HPDE6-E6E7 (cell line): Measurements from ENCODE around the gene GPR155.
"Not testable (repeated sequence)": the region's sequence is repeated elsewhere in the genome, so short reads cannot be mapped to it uniquely, and the experiment has no call there.

Source experiments
- DNase-seq: peaks from one replicate; pipeline ENCODE4 v3.0.0; 2011; ENCODE audit warnings: missing footprints; ENCODE audit errors: extremely low spot score

Gene GPR155

DNA sequence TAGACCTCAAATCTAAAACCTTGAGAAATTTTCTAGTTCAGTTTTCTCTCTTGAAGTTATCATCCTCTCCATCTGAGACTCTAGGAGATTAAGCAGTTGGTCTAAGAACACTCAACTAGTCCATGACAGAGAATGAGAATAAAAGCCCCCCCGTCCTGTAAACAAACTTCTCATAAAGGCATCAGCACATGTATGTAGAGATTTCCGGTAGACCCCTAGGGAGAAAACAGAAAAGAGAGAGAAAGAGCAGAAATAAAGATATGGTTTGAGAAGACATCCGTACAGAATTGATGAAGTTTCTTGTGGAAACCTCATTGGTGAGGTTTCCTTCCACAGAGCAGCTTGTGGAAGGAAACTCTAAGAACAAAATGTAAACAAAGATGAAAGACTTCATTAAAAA lies 3.2 kb upstream of the GPR155 start:
- DNase-seq: no peak

DNA sequence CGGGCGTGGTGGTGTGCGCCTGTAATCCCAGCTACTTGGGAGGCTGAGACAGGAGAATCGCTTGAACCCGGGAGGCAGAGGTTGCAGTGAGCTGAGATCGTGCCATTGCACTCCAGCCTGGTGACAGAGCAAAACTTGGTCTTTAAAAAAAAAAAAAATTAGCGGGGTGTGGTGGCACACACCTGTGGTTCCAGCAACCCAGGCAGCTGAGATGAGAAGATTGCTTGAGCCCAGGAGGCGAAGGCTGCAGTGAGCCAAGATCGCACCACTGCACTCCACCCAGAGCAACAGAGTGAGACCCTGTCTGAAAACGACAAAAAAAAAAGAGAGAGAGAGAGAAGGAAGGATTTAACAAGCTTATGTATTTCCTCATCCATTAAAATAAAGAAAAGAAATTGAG lies 2.7 kb upstream of the GPR155 start:
- DNase-seq: not testable (repeated sequence)

- no peak for DNase-seq
These were observed 962 bp upstream of the GPR155 start for GRCh38 chr2:174487820-174488162.

- peak; percentile 97 for DNase-seq
These were observed 435 bp upstream of the GPR155 start for GRCh38 chr2:174487108-174487819.

DNA sequence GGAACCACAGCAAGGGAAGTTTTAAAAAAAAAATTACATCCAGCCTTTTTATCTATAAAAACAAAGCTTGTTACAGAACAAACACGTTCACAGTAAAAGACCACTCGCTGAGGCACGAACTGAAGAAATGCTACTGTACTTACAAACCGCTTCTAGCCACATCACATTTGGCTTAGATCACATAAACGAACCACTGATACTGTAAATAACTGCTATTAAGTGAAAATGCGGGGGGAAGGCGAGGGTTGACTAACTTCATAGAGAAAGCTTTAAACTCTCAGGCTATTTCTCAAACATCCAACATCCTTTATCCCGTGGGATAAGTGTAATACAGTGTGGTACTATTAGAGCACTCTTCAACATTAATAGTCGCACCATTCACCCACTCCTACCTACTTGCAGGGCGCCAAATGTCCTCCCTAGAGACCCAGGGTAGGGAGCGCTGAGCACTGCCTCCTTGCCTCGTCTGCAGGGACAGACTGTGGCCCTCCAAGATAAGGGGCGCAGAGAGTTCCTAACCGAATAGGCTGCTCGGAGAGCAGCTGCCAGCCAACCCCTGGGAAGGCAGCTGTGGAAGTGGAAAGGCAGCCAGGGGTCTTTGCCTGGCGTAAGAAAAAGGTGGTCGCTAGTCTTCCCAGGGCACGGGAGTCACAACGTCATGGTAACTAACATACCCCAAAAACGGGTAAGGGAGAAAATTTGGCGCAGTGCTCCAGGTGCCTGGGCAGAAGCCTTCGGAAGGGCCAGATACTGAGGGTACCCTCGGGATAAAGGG lies 854 bp downstream of the GPR155 start:
- peak; percentile 7 for DNase-seq

DNA sequence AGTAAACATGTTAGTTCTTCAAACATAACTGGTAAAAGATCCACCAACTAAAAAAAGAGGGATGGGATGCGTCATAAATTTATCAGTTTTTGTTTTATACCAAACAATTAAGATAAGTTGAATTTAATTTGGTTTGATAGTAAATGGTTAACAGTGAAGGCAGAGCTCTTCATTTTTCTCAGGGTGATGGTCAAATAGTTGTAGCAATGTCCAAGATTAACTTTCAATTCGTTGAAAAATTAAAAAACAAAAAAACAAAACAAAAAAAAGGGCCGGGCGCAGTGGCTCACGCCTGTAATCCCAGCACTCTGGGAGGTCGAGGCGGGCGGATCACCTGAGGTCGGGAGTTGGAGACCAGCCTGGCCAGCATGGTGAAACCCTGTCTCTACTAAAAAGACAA lies 1.8 kb downstream of the GPR155 start:
- not testable (repeated sequence) for DNase-seq

- DNase-seq: no peak
These were observed 2.3 kb downstream of the GPR155 start for GRCh38 chr2:174484573-174484972.

DNA sequence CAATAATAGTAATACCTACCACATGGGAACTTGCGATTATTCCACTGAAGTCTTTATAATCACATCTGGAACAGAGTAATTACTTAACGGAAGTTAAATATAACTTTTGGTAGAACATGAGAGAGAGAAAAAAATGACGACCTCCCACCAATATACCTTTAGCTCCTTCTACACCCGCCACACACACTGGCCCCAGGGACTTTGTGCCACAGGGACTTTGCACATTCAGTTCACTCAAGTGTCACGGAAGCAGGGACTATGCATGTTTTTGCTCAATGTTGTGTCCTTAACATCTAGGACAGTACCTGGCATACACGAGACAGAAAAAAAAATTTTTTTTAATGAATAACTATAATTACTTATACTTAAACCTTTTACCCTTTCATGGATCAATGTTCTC lies 4.0 kb downstream of the GPR155 start:
- DNase-seq: no peak

DNA sequence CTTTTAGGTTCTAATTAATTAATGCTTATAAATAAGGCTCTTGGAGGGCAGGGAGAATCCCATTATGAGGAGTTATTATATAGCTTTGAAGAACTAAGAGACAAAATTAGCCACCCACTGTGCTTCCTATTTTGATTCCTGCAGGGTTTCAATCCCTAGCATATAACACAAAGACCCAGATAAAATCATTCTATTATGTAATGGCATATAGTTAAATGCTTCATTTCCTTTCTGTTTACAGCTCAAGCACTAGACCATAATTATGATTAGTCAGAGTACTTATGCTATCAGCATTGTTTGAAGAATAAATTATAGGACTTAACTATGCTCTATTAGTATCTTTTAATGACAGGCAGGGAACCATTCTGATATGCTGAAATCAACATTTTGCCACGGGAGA lies 9.1 kb downstream of the GPR155 start:
- no peak for DNase-seq

DNA sequence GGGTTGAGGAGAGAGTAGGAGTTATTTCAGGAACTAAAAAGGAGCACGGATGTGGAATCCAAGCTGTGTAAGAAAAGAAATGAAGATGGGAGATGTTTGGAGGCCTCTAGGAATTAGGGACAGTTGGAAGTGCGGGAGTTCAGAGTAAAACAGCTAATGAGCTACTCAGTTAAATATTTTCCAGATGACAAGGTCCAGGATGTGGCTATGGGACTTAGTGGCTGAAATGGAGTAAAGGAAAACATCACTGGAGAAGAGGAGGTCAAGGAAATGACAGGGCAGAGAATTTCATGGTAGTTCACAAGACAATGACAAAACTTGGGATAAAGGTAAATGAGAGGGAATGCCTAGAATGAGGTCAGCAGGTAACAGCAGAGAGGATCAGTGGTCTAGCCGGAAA lies 13.0 kb downstream of the GPR155 start:
- no peak for DNase-seq

DNA sequence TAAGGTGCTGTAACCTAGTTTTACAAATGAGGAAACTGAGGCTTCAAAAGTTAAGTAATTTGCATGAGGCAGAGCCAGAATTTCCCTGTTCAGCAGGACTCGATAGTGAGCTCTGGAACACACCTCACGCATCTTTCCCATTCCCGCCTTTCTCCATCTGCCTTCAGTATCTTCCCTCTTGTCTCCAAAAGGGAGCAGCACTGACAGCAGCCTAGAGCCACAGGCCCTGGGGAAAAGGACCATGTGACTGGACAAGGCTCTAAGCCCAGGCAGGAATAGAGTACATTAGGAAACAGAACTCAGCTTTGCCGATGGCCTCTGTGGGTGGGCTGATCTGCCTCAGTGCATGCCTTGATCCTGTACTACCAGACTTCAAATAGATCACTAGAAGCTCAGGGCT lies 21.5 kb downstream of the GPR155 start:
- DNase-seq: no peak

DNA sequence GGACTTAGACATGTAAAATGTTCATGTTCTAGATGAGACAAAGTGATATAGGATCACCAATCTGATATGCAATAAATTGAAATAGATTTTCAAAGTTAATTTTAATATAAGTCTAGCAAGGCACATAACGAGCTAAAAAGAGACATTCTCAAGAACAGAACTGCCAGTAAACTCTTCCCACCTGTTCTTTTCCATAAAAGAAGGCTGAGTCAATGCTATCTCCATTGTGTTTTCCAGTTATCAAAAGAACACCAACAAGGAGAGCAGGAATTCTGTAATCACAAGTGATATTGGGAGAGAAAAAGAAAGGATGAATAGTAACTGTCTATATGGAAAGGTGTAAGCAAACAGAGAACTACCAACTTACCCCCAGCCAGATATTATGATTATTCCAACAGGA lies 25.6 kb downstream of the GPR155 start:
- DNase-seq: no peak

- DNase-seq: no peak
These were observed 32.3 kb downstream of the GPR155 start for GRCh38 chr2:174454566-174454965.

- no peak for DNase-seq
These were observed 36.6 kb downstream of the GPR155 start for GRCh38 chr2:174450021-174450816.

GRCh38 chr2:174449033-174449432 lies 37.8 kb downstream of the GPR155 start:
- no peak for DNase-seq

DNA sequence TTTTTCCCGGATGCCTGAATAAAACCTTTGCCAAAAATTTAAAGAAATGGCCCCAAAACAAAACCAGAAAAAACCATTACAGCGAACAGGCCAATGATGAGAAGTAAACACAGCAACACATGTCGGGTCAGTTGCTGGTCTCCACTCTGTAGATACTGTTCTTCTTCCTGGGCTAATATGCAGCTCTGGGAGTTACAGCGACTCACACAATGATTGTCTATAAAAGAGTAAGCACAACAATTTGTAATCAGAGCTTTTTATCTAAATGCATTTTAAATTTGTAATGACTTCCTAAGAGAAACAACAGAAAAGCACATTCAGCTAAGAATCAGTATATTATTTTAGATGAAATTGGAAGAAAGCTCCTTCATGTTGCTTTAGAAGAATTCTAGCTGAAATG lies 40.3 kb downstream of the GPR155 start:
- no peak for DNase-seq

DNA sequence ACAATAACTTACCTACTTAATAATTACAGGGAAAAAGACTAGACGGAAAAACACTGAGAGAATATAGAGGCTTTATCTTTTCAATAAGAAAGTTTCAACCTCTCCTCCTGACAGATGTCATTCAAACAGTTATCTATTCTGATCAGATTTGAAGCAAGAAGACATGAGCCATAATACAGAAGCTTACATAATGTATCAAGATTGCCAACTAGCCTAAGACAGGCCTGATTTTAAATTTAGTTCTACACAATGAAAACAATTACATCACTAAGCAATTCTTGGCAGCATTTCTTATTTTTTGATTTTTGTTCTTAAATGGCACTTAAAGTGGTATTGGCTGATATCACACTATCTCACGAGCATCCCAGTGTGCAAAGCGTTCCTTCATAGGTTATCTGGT lies 41.6 kb downstream of the GPR155 start:
- DNase-seq: no peak

DNA sequence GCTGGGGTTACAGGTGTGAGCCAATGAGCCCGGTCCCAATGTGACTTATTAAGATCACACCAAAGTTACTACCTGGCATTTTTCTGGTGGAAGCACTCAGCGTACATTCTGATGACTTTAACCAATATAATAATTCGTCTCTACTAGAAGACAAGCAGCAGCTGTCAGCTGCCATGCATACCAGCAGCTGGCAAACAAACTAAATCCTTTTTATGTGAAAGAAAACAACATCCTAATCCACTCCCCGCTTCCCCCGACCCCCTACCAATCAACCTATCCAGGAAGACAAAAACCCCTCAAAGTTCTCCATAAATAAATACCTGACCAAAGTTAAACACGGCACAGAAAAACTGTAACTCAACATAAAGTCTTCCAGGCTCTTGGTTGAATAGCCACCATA lies 42.1 kb downstream of the GPR155 start:
- DNase-seq: no peak

GRCh38 chr2:174442546-174443510 lies 44.0 kb downstream of the GPR155 start:
- DNase-seq: peak; percentile 39

GRCh38 chr2:174439950-174440349 lies 46.9 kb downstream of the GPR155 start:
- no peak for DNase-seq

GRCh38 chr2:174439323-174439722 lies 47.5 kb downstream of the GPR155 start:
- DNase-seq: no peak
